HFF-Myc (cell line): ENCODE measurements around the gene USP9X.
"Not testable (repeated sequence)": the region's sequence is repeated elsewhere in the genome, so short reads cannot be mapped to it uniquely, and the experiment has no call there.

Source experiments
- DNase-seq: peaks from one replicate; pipeline ENCODE4 v3.0.0-alpha.2; 2011; ENCODE audit warnings: low read depth; ENCODE audit errors: extremely low read depth
- H3K4me3 ChIP-seq: replicated peaks from 2 replicates; pipeline ENCODE4 v1.5.1; 2011; ENCODE audit warnings: low read depth, mild to moderate bottlenecking, control low read depth, low read length
- CTCF ChIP-seq: IDR thresholded peaks from 2 replicates; pipeline ENCODE4 v1.5.1; 2012; ENCODE audit warnings: mild to moderate bottlenecking, low read depth, low read length, control low read depth; ENCODE audit errors: missing control alignments

USP9X gene

GRCh38 chrX:41192880-41193279 is 107.6 kb downstream of the USP9X start:
- no peak for TF ChIP-seq CTCF
- H3K4me3 ChIP-seq, result no peak overlapping the region
- DNase-seq, result no peak

GRCh38 chrX:41198410-41198809 is 113.2 kb downstream of the USP9X start:
- no peak overlapping the region for H3K4me3 ChIP-seq
- no peak for TF ChIP-seq CTCF
- DNase-seq, result no peak

DNA sequence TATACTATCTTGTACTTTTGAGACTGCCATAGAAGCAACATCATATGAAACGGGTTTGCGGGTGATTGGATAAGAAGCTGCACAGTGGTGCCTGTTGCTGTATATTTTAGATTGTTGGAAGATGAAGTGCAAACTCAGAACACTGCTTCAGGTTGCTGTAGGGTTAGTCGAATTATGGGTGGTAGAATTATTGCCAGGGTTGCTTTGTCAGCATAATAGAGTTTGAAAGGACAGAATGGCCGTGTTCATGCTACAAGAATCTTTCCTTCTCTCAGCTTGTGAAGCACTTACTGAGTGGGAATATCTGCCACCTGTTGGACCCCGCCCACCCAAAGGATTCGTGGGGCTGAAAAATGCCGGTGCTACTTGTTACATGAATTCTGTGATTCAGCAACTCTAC is 115.5 kb downstream of the USP9X start:
- H3K4me3 ChIP-seq, result no peak overlapping the region
- no peak for DNase-seq
- no peak for TF ChIP-seq CTCF

DNA sequence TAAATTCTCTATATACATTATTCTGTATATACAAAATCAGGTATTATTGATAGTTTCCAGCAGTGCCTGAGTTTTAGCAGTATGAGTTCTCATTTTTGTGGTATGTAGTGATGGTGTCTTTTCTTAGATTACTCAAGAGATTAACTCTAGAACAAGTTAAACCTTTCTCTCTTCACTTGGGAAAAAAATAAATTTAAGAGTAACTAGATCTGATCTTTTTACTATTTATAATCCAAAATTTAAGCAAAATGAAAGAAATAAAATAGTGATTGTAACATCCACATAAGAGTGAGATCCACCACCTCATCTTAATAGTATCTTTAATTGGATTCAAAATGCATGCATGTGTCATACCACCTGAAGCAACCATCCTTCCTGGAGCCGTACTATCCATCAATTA is 124.6 kb downstream of the USP9X start:
- H3K4me3 ChIP-seq, result no peak overlapping the region
- no peak for DNase-seq
- TF ChIP-seq CTCF, result no peak

- TF ChIP-seq CTCF, result no peak
- DNase-seq, result no peak
Observed at GRCh38 chrX:41224605-41225004, 139.4 kb downstream of the USP9X start.

GRCh38 chrX:41233988-41234387 is 148.7 kb downstream of the USP9X start:
- no peak for DNase-seq
- no peak overlapping the region for H3K4me3 ChIP-seq
- TF ChIP-seq CTCF, result no peak

More at GRCh38 chrX:41224605-41225004, 139.4 kb downstream of the USP9X start:
- H3K4me3 ChIP-seq, result no peak overlapping the region

DNA sequence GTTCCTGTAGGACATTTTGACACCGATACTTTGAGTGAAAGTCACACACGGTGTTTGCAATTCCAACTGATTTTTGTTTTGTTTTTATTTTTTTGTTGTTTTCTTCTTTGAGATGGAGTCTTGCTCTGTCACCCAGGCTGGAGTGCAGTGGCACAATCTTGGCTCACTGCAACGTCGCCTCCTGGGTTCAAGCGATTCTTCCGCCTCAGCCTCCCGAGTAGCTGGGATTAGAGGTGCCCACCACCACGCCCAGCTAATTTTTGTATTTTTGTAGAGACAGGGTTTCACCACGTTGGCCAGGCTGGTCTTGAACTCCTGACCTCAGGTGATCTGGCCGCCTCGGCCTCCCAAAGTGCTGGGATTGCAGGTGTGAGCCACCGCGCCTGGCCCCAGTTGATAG is 149.2 kb downstream of the USP9X start:
- not testable (repeated sequence) for DNase-seq

DNA sequence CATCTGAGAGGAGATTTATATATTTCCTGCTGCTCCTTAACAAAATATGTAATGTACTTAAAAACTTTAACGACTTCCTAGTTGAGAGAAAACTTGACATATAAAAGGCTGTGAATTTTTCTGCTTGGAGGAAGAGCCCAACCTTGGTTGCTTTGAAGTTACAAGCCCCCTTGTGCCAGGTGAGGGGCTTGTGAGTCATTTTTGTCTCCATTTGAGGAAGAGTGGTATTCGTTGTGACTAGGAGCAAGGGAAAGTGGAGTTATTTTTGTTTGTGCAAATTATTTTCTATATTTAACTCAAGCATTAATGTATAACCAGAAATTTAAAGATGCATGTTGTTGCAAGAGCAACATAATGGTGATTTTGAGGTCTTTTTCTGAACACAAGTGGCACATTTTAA is 149.7 kb downstream of the USP9X start:
- TF ChIP-seq CTCF, result no peak
- no peak for DNase-seq
- H3K4me3 ChIP-seq, result no peak overlapping the region

More for the DNA sequence above, 149.2 kb downstream of the USP9X start:
- not testable (repeated sequence) for H3K4me3 ChIP-seq
